ENCODE measurements around the gene RNASE12. TPM values are rescaled to one million over a fixed set of nuclear protein-coding genes. Genes with fewer than 3 reads are reported as not detected.
A peak's percentile ranks its signal among the peaks of the same experiment; 100 is the strongest.
"Not testable (repeated sequence)": the region's sequence is repeated elsewhere in the genome, so short reads cannot be mapped to it uniquely, and the experiment has no call there.

Gene RNASE12
- total RNA-seq, 2 donors from 2014 or later: not detected

DNA sequence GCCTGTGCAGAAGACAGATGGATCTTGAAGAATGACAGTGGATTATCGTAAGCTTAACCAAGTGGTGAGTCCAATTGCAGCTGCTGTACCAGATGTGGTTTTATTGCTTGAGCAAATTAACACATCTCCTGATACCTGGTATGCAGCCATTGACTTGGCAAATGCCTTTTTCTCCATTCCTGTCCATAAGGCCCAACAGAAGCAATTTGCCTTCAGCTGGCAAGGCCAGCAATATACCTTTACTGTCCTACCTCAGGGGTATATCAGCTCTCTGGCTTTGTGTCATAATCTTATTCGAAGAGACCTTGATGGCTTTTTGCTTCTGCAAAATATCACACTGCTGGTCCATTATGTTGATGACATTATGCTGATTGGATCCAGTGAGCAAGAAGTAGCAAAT, 21.3 kb downstream of the RNASE12 start:
- Mint-ChIP-seq H3K36me3 (ENCODE audit: low read depth) (peaks cover 12% of the 10 kb centered on the region), H3K9me3 (peaks cover 44% of the 10 kb centered on the region), H3K4me1 (peaks cover 30% of the 10 kb centered on the region)
- H3K4me3 Mint-ChIP-seq; H3K27ac ChIP-seq (ENCODE audit: low read depth, low read length); DNase-seq; H3K27ac Mint-ChIP-seq; H3K4me1 ChIP-seq (ENCODE audit: control insufficient read depth, insufficient read depth, low read length); H3K27me3 ChIP-seq (ENCODE audit: control insufficient read depth, insufficient read depth, low read length, poor library complexity, severe bottlenecking); H3K36me3 ChIP-seq (ENCODE audit: control insufficient read depth, insufficient read depth, low read length); H3K9ac ChIP-seq (ENCODE audit: extremely low read depth, low read length, poor library complexity, severe bottlenecking); H3K27me3 Mint-ChIP-seq (ENCODE audit: insufficient read depth): not testable (repeated sequence)
- Histone ChIP-seq H3K9me3 (ENCODE audit: control insufficient read depth, low read length) (peaks cover 55% of the 10 kb centered on the region), H3K4me3 (ENCODE audit: low read length) (peak overlapping the region; percentile 68)
- 90 to 100% methylated on average over 1 to 2 of the region's 2 CpGs for WGBS, 2 experiments (ENCODE audit: insufficient coverage in 1 of 2, insufficient read length in 1 of 2)

DNA sequence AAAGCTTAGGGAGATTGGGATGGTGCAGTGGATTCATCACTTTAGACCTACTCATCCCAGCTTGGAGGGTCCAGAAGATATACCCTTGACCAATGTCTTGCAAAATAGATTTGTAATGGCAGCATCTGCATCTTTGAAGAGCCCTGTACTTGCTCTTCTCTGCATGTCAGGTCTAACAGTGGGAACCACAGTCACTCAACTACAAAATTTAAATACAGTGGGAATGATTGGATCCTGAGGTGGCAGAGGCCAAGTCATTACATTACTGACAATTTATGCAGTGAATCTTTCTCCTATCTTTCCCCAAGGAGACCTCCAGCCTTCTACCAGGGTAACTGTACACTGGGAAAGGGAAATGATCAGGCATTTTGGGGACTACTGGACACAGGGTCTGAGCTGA, 22.1 kb downstream of the RNASE12 start:
- peaks cover 59% of the 10 kb centered on the region for H3K9me3 ChIP-seq (ENCODE audit: control insufficient read depth, low read length)
- Mint-ChIP-seq H3K4me1 (peaks cover 30% of the 10 kb centered on the region), H3K36me3 (ENCODE audit: low read depth) (peaks cover 12% of the 10 kb centered on the region)

DNA sequence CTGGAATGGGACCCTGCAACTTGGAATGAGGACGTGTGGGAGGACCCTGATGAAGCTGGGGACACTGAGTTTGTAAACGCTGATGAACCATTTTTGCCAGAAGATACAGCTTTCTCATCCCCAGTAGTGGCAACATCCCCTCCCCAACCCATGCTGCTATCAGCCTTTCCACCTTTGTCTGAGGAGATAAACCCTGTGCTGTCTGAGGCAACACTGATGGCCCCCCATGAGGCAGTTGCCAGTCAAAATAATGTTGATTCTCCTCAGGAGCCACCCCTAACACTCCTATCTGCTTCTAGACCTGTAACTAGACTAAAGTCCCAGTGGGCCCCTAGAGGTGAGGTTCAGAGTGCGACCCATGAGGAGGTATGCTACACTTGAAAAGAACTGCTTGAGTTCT, 22.8 kb downstream of the RNASE12 start:
- Histone ChIP-seq H3K9ac (ENCODE audit: extremely low read depth, low read length, poor library complexity, severe bottlenecking) (no peak overlapping the region), H3K27me3 (ENCODE audit: control insufficient read depth, insufficient read depth, low read length, poor library complexity, severe bottlenecking) (no peaks in the 10 kb centered on the region), H3K4me1 (ENCODE audit: control insufficient read depth, insufficient read depth, low read length) (peaks cover 4% of the 10 kb centered on the region), H3K27ac (ENCODE audit: low read depth, low read length) (no peak overlapping the region), H3K36me3 (ENCODE audit: control insufficient read depth, insufficient read depth, low read length) (no peaks in the 10 kb centered on the region), H3K9me3 (ENCODE audit: control insufficient read depth, low read length) (peaks cover 53% of the 10 kb centered on the region), H3K4me3 (ENCODE audit: low read length) (peak overlapping the region; percentile 68)
- Mint-ChIP-seq H3K27me3 (ENCODE audit: insufficient read depth) (no peaks in the 10 kb centered on the region), H3K27ac (no peak overlapping the region), H3K4me3 (no peak overlapping the region), H3K36me3 (ENCODE audit: low read depth) (peaks cover 12% of the 10 kb centered on the region), H3K4me1 (peaks cover 34% of the 10 kb centered on the region), H3K9me3 (peaks cover 44% of the 10 kb centered on the region)
- TF ChIP-seq, protein P1, sequence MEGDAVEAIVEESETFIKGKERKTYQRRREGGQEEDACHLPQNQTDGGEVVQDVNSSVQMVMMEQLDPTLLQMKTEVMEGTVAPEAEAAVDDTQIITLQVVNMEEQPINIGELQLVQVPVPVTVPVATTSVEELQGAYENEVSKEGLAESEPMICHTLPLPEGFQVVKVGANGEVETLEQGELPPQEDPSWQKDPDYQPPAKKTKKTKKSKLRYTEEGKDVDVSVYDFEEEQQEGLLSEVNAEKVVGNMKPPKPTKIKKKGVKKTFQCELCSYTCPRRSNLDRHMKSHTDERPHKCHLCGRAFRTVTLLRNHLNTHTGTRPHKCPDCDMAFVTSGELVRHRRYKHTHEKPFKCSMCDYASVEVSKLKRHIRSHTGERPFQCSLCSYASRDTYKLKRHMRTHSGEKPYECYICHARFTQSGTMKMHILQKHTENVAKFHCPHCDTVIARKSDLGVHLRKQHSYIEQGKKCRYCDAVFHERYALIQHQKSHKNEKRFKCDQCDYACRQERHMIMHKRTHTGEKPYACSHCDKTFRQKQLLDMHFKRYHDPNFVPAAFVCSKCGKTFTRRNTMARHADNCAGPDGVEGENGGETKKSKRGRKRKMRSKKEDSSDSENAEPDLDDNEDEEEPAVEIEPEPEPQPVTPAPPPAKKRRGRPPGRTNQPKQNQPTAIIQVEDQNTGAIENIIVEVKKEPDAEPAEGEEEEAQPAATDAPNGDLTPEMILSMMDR (conservative IDR thresholded peaks at IDR 0.05): no peak
- 90 to 100% methylated on average over 1 to 3 of the region's 3 CpGs for WGBS, 2 experiments (ENCODE audit: insufficient coverage in 1 of 2, insufficient read length in 1 of 2)
- DNase-seq: no peak

More for the DNA sequence above, 22.1 kb downstream of the RNASE12 start:
- peak overlapping the region; percentile 68 for H3K4me3 ChIP-seq (ENCODE audit: low read length)
- H3K27me3 ChIP-seq (ENCODE audit: control insufficient read depth, insufficient read depth, low read length, poor library complexity, severe bottlenecking): no peaks in the 10 kb centered on the region
- Mint-ChIP-seq H3K4me3 (no peak overlapping the region), H3K27me3 (ENCODE audit: insufficient read depth) (no peaks in the 10 kb centered on the region), H3K27ac (no peak overlapping the region), H3K9me3 (peaks cover 44% of the 10 kb centered on the region)
- H3K27ac ChIP-seq (ENCODE audit: low read depth, low read length): no peak overlapping the region
- H3K4me1 ChIP-seq (ENCODE audit: control insufficient read depth, insufficient read depth, low read length): peaks cover 4% of the 10 kb centered on the region
- TF ChIP-seq, protein P1 (conservative IDR thresholded peaks at IDR 0.05): no peak
- DNase-seq: no peak
- no peak overlapping the region for H3K9ac ChIP-seq (ENCODE audit: extremely low read depth, low read length, poor library complexity, severe bottlenecking)
- H3K36me3 ChIP-seq (ENCODE audit: control insufficient read depth, insufficient read depth, low read length): no peaks in the 10 kb centered on the region

DNA sequence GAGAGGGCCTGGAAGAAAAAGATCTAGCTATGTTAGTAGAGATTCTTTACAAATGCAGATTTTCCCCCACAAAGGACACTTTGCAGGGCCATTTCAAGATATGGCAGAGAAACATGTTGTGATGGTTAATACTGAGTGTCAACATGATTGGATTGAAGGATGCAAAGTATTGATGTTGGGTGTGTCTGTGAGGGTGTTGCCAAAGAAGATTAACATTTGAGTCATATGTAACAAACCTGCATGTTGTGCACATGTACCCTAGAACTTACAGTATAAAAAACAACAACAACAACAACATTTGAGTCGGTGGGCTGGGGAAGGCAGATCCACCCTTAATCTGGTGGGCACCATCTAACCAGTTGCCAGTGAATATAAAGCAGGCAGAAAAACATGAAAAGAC, 24.0 kb downstream of the RNASE12 start:
- whole genome bisulfite sequencing, 2 experiments (ENCODE audit: insufficient coverage in 1 of 2, insufficient read length in 1 of 2): 91 to 100% methylated on average over 1 of the region's 1 CpG
- H3K27me3 ChIP-seq (ENCODE audit: control insufficient read depth, insufficient read depth, low read length, poor library complexity, severe bottlenecking); H3K4me1 ChIP-seq (ENCODE audit: control insufficient read depth, insufficient read depth, low read length); H3K27me3 Mint-ChIP-seq (ENCODE audit: insufficient read depth); H3K4me3 ChIP-seq (ENCODE audit: low read length); H3K36me3 ChIP-seq (ENCODE audit: control insufficient read depth, insufficient read depth, low read length); DNase-seq; H3K4me3 Mint-ChIP-seq; H3K27ac Mint-ChIP-seq; H3K9ac ChIP-seq (ENCODE audit: extremely low read depth, low read length, poor library complexity, severe bottlenecking); H3K27ac ChIP-seq (ENCODE audit: low read depth, low read length): not testable (repeated sequence)
- Mint-ChIP-seq H3K36me3 (ENCODE audit: low read depth) (peaks cover 12% of the 10 kb centered on the region), H3K4me1 (peaks cover 29% of the 10 kb centered on the region), H3K9me3 (peaks cover 44% of the 10 kb centered on the region)
- H3K9me3 ChIP-seq (ENCODE audit: control insufficient read depth, low read length): peaks cover 51% of the 10 kb centered on the region

Data from endodermal cell (in vitro differentiated cells).